Left cardiac atrium (tissue), 4 donors: ENCODE measurements around the gene NOSTRIN. TPM values are rescaled to one million over a fixed set of nuclear protein-coding genes. Genes with fewer than 3 reads are reported as not detected.
A peak's percentile ranks its signal among the peaks of the same experiment; 100 is the strongest.

Source experiments
- ATAC-seq, 2 donors: fragments of 200-7000 bp; cut with Tn5 transposase; one replicate each; pipeline ENCODE4 v1.9.1; 2020; ENCODE audit warnings: mild to moderate bottlenecking in 2 of 2, moderate library complexity in 2 of 2
- DNase-seq: peaks from one replicate; pipeline ENCODE4 v3.0.0-alpha.2; 2020
- intact Hi-C, 2 donors: fragments of 100-400 bp; cut with DNase I; formaldehyde crosslinking; loops; one replicate each; pipeline versions ENCODE4 v1.14.1 to v1.15.1; 2022 to 2023
- total RNA-seq, 2 donors: library from RNA; stranded (reverse); fragmentation: NEBNext Ultra II Directional; extraction: Animal tissue kit (Norgen Biotek cat#: 25700); gene quantifications; one replicate each; pipeline ENCODE4 v1.2.1, GENCODE V29; 2021
- donor health status: DM: no; HTN: yes; CAD: no.
- donor health status: DM: no; HTN: yes; CAD: no; lungs with severe emphysema.
- donor health status: DM: yes; HTN: yes; CAD: no.
- donor health status: Dilated cardiomyopathy.

The NOSTRIN gene
- total RNA-seq, 2 donors from 2014 or later = 16.1 to 37.6 TPM

- no peak for ATAC-seq
- DNase-seq = no peak
- intact Hi-C loops = no loop called here
Observed at GRCh38 chr2:168810235-168810634, 7.8 kb downstream of the NOSTRIN start.

- intact Hi-C loops = no loop called here
- ATAC-seq (no peak), DNase-seq (no peak)
Observed at GRCh38 chr2:168811696-168812095, 9.3 kb downstream of the NOSTRIN start.

GRCh38 chr2:168814046-168814445, 11.6 kb downstream of the NOSTRIN start:
- DNase-seq = no peak
- intact Hi-C loops = no loop called here
- no peak for ATAC-seq

- intact Hi-C loops = no loop called here
- ATAC-seq (no peak), DNase-seq (no peak)
Observed at GRCh38 chr2:168814939-168815907, 12.8 kb downstream of the NOSTRIN start.

- intact Hi-C loops = no loop called here
- ATAC-seq (peak in 1 of 2 donors; percentile 89), DNase-seq (no peak)
Observed at GRCh38 chr2:168816369-168816768, 13.9 kb downstream of the NOSTRIN start.

GRCh38 chr2:168819050-168819715, 16.7 kb downstream of the NOSTRIN start:
- DNase-seq (no peak), ATAC-seq (peak in 1 of 2 donors; percentile 10)

GRCh38 chr2:168819829-168820489, 17.5 kb downstream of the NOSTRIN start:
- intact Hi-C loops = no loop called here

More at GRCh38 chr2:168819050-168819715, 16.7 kb downstream of the NOSTRIN start:
- intact Hi-C loops = no loop called here

GRCh38 chr2:168821577-168821976, 19.1 kb downstream of the NOSTRIN start:
- no peak for DNase-seq
- no peak for ATAC-seq
- intact Hi-C loops = no loop called here

More at GRCh38 chr2:168819829-168820489, 17.5 kb downstream of the NOSTRIN start:
- DNase-seq (no peak), ATAC-seq (no peak)

GRCh38 chr2:168821992-168822391, 19.6 kb downstream of the NOSTRIN start:
- ATAC-seq = no peak
- DNase-seq = no peak
- intact Hi-C loops = no loop called here

GRCh38 chr2:168825126-168825525, 22.7 kb downstream of the NOSTRIN start:
- intact Hi-C loops = no loop called here
- DNase-seq (no peak), ATAC-seq (no peak)

GRCh38 chr2:168830958-168831357, 28.5 kb downstream of the NOSTRIN start:
- ATAC-seq (no peak), DNase-seq (no peak)
- intact Hi-C loops = no loop called here

- intact Hi-C loops = no loop called here
- no peak for DNase-seq
- ATAC-seq = no peak
Observed at GRCh38 chr2:168831662-168832061, 29.2 kb downstream of the NOSTRIN start.

GRCh38 chr2:168835969-168836368, 33.5 kb downstream of the NOSTRIN start:
- DNase-seq = no peak
- intact Hi-C loops = no loop called here
- no peak for ATAC-seq

- intact Hi-C loops = no loop called here
- no peak for DNase-seq
- ATAC-seq = no peak
Observed at GRCh38 chr2:168841445-168841844, 39.0 kb downstream of the NOSTRIN start.

- DNase-seq (no peak), ATAC-seq (no peak)
- intact Hi-C loops = no loop called here
Observed at GRCh38 chr2:168843253-168843652, 40.8 kb downstream of the NOSTRIN start.

- DNase-seq (no peak), ATAC-seq (no peak)
- intact Hi-C loops = loop anchor here in 1 of 2 donors (5.0 kb wide), 1 partner anchor 76 kb away; no protein-coding TSS in a partner anchor
Observed at GRCh38 chr2:168848225-168848624, 45.8 kb downstream of the NOSTRIN start.

- intact Hi-C loops = loop anchor here in 1 of 2 donors (5.0 kb wide), 1 partner anchor 77 kb away; no protein-coding TSS in a partner anchor
- DNase-seq (peak; percentile 29), ATAC-seq (peak; percentile 72 to 79)
Observed at GRCh38 chr2:168849610-168850009, 47.2 kb downstream of the NOSTRIN start.

GRCh38 chr2:168850846-168851245, 48.4 kb downstream of the NOSTRIN start:
- DNase-seq (no peak), ATAC-seq (no peak)
- intact Hi-C loops = no loop called here

GRCh38 chr2:168851674-168852320, 49.4 kb downstream of the NOSTRIN start:
- intact Hi-C loops = no loop called here
- peak; percentile 58 for DNase-seq
- peak in 1 of 2 donors; percentile 88 for ATAC-seq
